GM12878 (cell line): ENCODE results near the gene NOCT. TPM values are rescaled to one million over a fixed set of nuclear protein-coding genes. Genes with fewer than 3 reads are reported as not detected.

Source experiments
- CHD1 ChIP-seq: IDR thresholded peaks from 2 replicates; pipeline ENCODE4 v1.6.1; 2012; ENCODE audit warnings: low read depth, low read length, improper control_type of control experiment
- ESRRA ChIP-seq: IDR thresholded peaks from 2 replicates; pipeline ENCODE4 v1.6.1; 2012; ENCODE audit warnings: mild to moderate bottlenecking, low read length, improper control_type of control experiment
- IRF3 ChIP-seq: fragments of 450-650 bp; IDR thresholded peaks from 2 replicates; pipeline ENCODE4 v1.6.1; 2014; ENCODE audit warnings: mild to moderate bottlenecking
- IRF5 ChIP-seq: fragments of 450-650 bp; IDR thresholded peaks from 2 replicates; pipeline ENCODE4 v1.6.1; 2017; ENCODE audit warnings: borderline replicate concordance
- MEF2B ChIP-seq: fragments of 450-650 bp; IDR thresholded peaks from 2 replicates; pipeline ENCODE4 v1.6.1; 2018; ENCODE audit warnings: mild to moderate bottlenecking, moderate library complexity; ENCODE audit not compliant: partially characterized antibody, poor library complexity, severe bottlenecking
- MYB ChIP-seq: fragments of 150-350 bp; IDR thresholded peaks from 2 replicates; pipeline ENCODE4 v1.6.1; 2014; ENCODE audit warnings: mild to moderate bottlenecking, low read depth, low read length, borderline replicate concordance
- MYC ChIP-seq: IDR thresholded peaks from 2 replicates; pipeline ENCODE4 v1.6.1; 2011; ENCODE audit warnings: mild to moderate bottlenecking, low read length, moderate library complexity, inconsistent platforms; ENCODE audit not compliant: insufficient read depth, insufficient replicate concordance, insufficient read length, severe bottlenecking
- NBN ChIP-seq: fragments of 450-650 bp; IDR thresholded peaks from 2 replicates; pipeline ENCODE4 v1.6.1; 2016
- NKRF ChIP-seq: fragments of 450-650 bp; conservative IDR thresholded peaks from 2 replicates; pipeline ENCODE4 v1.6.1; 2017; ENCODE audit warnings: mild to moderate bottlenecking, moderate library complexity
- NR2C2 ChIP-seq: IDR thresholded peaks from 2 replicates; pipeline ENCODE4 v1.6.1; 2011; ENCODE audit warnings: borderline replicate concordance, low read depth; ENCODE audit not compliant: control insufficient read depth, insufficient read length
- PML ChIP-seq: IDR thresholded peaks from 2 replicates; pipeline ENCODE4 v1.6.1; 2012; ENCODE audit warnings: low read length, inconsistent platforms
- POU2F2 ChIP-seq: IDR thresholded peaks from 3 replicates; pipeline ENCODE4 v1.6.1; 2011; ENCODE audit warnings: low read depth, mild to moderate bottlenecking, low read length, borderline replicate concordance
- RAD51 ChIP-seq: fragments of 450-650 bp; IDR thresholded peaks from 2 replicates; pipeline ENCODE4 v1.6.1; 2016; ENCODE audit warnings: moderate library complexity, mild to moderate bottlenecking, inconsistent platforms
- RELB ChIP-seq: fragments of 450-650 bp; IDR thresholded peaks from 2 replicates; pipeline ENCODE4 v1.6.1; 2017; ENCODE audit warnings: low read depth, mild to moderate bottlenecking, moderate library complexity
- SMAD1 ChIP-seq: fragments of 450-650 bp; IDR thresholded peaks from 2 replicates; pipeline ENCODE4 v1.6.1; 2018; ENCODE audit warnings: mild to moderate bottlenecking, low read depth; ENCODE audit not compliant: partially characterized antibody
- USF2 ChIP-seq: IDR thresholded peaks from 2 replicates; pipeline ENCODE4 v1.6.1; 2011; ENCODE audit warnings: low read depth, low read length, improper control_type of control experiment, borderline replicate concordance
- ZNF687 ChIP-seq: fragments of 450-650 bp; IDR thresholded peaks from 2 replicates; pipeline ENCODE4 v1.6.1; 2017; ENCODE audit warnings: mild to moderate bottlenecking, moderate library complexity
- polyA plus RNA-seq, 11 experiments: library from polyadenylated mRNA; depleted of rRNA in 4 of 11; unstranded in 6 of 11; stranded (reverse) in 5 of 11; fragments of >200 nt; fragmentation: Nextera tagmentation in 4 of 11; fragmentation: Illumina TruSeq in 1 of 11; extraction: Ambion mirVana in 4 of 11; extraction: Trizol in 1 of 11; gene quantifications; 1 replicate in 1 of 11; 2 replicates in 10 of 11; pipeline versions ENCODE4 v1.2.1 to v1.2.3, GENCODE V29; 2011 to 2016; ENCODE audit warnings: inconsistent platforms in 2 of 11, missing spikeins in 2 of 11, low read depth in 1 of 11
- total RNA-seq, 4 experiments: library from RNA; depleted of rRNA in 3 of 4; stranded (reverse); fragments of >200 nt in 3 of 4; fragmentation: Illumina TruSeq in 1 of 4; extraction: Trizol in 1 of 4; gene quantifications; 2 replicates each; pipeline versions ENCODE4 v1.2.1 to v1.2.3, GENCODE V29; 2013 to 2021

Gene NOCT
- total and polyA plus RNA-seq, 10 of the 15 experiments (the other 5 are each of a cell fraction or from before 2014, with no cell fraction given), result 1.4 to 17.6 (median 8.1) TPM

- TF ChIP-seq ZNF687 (peak; percentile 87), CHD1 (peak; percentile 99), SMAD1 (peak; percentile 29), NKRF (peak; percentile 86), RELB (peak; percentile 94), NBN (peak; percentile 89; the same call in 1 of the 2 replicates), POU2F2 (peak; percentile 89), ESRRA (0 out of 2 replicates have a peak, but pooled peaks have one; percentile 78), NR2C2 (no peak), MYB (0 out of 2 replicates have a peak, but pooled peaks have one; percentile 15), MYC (peak; percentile 18), USF2 (peak; percentile 63), IRF5 (no peak), RAD51 (peak; percentile 86), MEF2B (peak; percentile 76), IRF3 (peak; percentile 7; the same call in 1 of the 2 replicates), PML (peak; percentile 90)
These were observed at the start of gene NOCT (continued) for GRCh38 chr4:139015269-139015947.
